K562 (cell line): Measurements from ENCODE around the gene INPP4B.

ENCODE experiments used
- ASH1L ChIP-seq: fragments of 450-650 bp; IDR thresholded peaks from 2 replicates; pipeline ENCODE4 v1.6.1; 2018; ENCODE audit warnings: borderline replicate concordance, mild to moderate bottlenecking, low read depth; ENCODE audit not compliant: partially characterized antibody
- CC2D1A ChIP-seq: fragments of 450-650 bp; IDR thresholded peaks from 2 replicates; pipeline ENCODE4 v1.6.1; 2017; ENCODE audit warnings: mild to moderate bottlenecking
- HDGF ChIP-seq: fragments of 450-650 bp; IDR thresholded peaks from 2 replicates; pipeline ENCODE4 v1.6.1; 2016
- HNRNPH1 ChIP-seq: fragments of 200-400 bp; formaldehyde crosslinking; optimal IDR thresholded peaks from 2 replicates; pipeline ENCODE3; 2017; ENCODE audit warnings: low read depth, mild to moderate bottlenecking, low read length, moderate library complexity
- POLR2A ChIP-seq: fragments of 450-650 bp; conservative IDR thresholded peaks from 2 replicates; pipeline ENCODE4 v1.6.1; 2016
- RBM14 ChIP-seq: fragments of 200-400 bp; formaldehyde crosslinking; IDR thresholded peaks from 2 replicates; pipeline ENCODE4 v1.6.1; 2018; ENCODE audit warnings: low read depth, mild to moderate bottlenecking, low read length, moderate library complexity, borderline replicate concordance; ENCODE audit not compliant: insufficient read depth
- RFX1 ChIP-seq: fragments of 450-650 bp; IDR thresholded peaks from 2 replicates; pipeline ENCODE4 v1.6.1; 2016; ENCODE audit warnings: mild to moderate bottlenecking, moderate library complexity
- RFX5 ChIP-seq: IDR thresholded peaks from 2 replicates; pipeline ENCODE4 v1.6.1; 2011; ENCODE audit warnings: low read depth, mild to moderate bottlenecking, improper control_type of control experiment, low read length
- ZFX ChIP-seq: sonication (generic); formaldehyde crosslinking; IDR thresholded peaks from 2 replicates; pipeline ENCODE4 v1.8.0; 2022; ENCODE audit warnings: mild to moderate bottlenecking, missing genetic modification reagents, moderate library complexity
- ZNF143 ChIP-seq: sonication (generic); formaldehyde crosslinking; IDR thresholded peaks from 2 replicates; pipeline ENCODE4 v1.9.0; 2022; ENCODE audit warnings: mild to moderate bottlenecking, missing genetic modification reagents

- no peak for TF ChIP-seq HDGF
- TF ChIP-seq ASH1L = no peak
- no peak for TF ChIP-seq POLR2A
- TF ChIP-seq RFX5 = no peak
- no peak for TF ChIP-seq RFX1
- TF ChIP-seq CC2D1A = no peak
- no peak for TF ChIP-seq RBM14
- TF ChIP-seq HNRNPH1 = no peak
- TF ChIP-seq ZFX = no peak
- TF ChIP-seq ZNF143 (CRISPR knock-in tag) = no peak
Measured at GRCh38 chr4:142563682-142564291, 282.3 kb downstream of the INPP4B start.
